ENCODE results near the gene ARSB.

DNA sequence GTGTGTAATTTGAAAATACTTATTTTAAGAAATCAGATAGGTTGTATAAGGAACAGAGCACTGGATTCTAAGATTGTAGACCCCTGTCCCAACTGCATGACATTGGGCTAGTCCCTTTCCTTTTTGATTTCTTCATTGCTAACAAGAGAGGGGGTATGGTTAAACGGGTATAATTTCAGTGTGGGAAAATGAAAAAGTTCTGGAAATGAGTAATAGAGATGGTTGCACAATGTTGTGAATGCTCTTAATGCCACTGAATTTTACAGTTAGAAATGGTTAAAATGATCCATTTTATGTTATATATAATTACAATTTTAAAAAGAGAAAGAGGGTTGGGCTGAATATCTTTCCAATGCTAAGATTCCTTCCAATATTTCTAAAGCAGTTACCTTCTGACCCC lies 233.2 kb downstream of the ARSB start:
- TF ChIP-seq, protein P1, sequence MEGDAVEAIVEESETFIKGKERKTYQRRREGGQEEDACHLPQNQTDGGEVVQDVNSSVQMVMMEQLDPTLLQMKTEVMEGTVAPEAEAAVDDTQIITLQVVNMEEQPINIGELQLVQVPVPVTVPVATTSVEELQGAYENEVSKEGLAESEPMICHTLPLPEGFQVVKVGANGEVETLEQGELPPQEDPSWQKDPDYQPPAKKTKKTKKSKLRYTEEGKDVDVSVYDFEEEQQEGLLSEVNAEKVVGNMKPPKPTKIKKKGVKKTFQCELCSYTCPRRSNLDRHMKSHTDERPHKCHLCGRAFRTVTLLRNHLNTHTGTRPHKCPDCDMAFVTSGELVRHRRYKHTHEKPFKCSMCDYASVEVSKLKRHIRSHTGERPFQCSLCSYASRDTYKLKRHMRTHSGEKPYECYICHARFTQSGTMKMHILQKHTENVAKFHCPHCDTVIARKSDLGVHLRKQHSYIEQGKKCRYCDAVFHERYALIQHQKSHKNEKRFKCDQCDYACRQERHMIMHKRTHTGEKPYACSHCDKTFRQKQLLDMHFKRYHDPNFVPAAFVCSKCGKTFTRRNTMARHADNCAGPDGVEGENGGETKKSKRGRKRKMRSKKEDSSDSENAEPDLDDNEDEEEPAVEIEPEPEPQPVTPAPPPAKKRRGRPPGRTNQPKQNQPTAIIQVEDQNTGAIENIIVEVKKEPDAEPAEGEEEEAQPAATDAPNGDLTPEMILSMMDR (IDR thresholded peaks at IDR 0.05; ENCODE audit: low read length): no peak
- no peak for TF ChIP-seq EZH2 (IDR thresholded peaks at IDR 0.05; ENCODE audit: borderline replicate concordance, low read length)

Data from OCI-LY1 (cell line).